GM19099 (cell line): Measurements from ENCODE around the gene POMGNT1.
A peak's percentile ranks its signal among the peaks of the same experiment; 100 is the strongest.

Source experiments
- POLR2A ChIP-seq: IDR thresholded peaks from 3 replicates; pipeline ENCODE4 v1.6.1; 2011; ENCODE audit warnings: low read depth; ENCODE audit not compliant: insufficient read length; ENCODE audit errors: extremely low read depth

POMGNT1 gene

DNA sequence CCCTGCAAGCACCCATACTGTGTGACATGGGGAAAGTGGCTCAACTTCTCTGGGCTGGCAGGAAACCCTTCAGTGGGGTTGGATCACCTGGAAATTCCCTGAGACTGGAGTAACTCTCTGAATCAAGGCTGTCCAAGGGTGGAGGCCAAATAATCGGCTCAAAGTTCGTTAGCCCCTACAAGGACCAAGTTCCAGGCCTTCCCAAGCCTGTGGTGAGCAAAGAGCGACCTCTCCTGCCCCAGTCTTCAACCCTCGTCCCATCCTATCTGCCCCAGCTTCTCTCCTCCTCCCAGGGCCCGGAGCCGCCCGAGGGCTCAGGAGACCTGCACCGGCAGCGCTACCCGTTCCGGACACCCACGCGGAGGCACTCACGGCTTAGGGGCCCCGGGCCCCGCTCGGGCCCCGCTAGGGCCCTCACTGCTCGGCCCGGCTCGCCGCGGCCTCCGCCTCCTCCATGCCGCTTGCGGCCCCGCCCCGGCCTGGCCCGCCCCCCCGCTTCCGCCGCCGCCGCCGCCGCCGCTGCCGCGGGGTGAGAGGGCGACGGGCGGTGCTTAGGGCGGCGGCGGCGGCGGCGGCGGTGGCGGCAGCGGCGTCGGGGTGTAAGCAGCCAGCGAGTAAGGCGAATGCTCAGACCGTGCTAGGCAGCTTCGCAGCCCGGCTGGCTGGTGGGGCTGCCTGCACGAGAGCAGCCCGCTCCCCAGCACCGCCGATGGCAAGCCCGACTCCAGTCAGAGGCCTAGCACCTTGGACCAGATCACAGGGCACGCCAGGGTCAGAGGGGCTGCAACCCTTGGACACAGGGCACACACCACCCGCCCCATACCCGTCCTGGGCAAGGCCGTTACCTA, at the start of gene POMGNT1:
Gene POMGNT1 (minus strand): TSS at position 471 of the 848 bp plus-strand sequence. CDS start 613 bp downstream, outside the sequence.
- peak; percentile 83 for TF ChIP-seq POLR2A

DNA sequence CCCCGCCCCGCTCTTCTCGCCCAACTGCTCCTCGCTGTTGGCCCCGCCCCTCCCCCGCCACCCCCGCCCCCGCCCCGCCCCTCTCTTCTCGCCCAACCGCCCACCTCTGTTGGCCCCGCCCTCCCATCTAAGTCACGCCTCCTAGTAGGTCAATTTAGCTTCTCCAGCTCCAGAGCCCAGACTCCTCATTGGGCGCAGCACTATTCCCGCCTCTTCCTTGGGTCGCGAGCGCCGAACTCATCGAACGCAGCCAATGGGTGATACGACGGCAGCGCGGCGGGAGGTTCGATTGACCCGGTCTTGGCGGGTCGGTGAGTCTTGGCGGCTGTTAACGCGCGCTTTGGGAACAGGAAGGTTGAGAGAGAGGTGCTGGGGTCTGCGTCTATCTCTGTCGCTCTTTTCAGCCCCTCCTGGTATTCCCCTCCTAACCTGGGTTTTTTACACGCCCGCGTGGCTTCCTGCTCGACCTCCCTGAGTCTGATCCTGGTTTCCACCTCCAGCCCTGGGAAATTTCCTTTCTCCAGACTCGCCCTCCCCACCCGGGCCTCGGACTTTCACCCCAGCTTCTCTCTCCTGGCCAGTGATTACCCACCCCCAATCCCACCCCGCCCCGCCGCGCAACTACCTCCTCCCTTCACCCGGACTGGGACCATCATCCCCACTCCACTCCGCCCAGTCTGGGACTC, 49.3 kb upstream of the POMGNT1 start, which contains the start of gene RAD54L:
Gene RAD54L (plus strand): TSS at position 328 of the 686 bp plus-strand sequence. CDS start 643 bp downstream, outside the sequence.
- peak; percentile 84 for TF ChIP-seq POLR2A

DNA sequence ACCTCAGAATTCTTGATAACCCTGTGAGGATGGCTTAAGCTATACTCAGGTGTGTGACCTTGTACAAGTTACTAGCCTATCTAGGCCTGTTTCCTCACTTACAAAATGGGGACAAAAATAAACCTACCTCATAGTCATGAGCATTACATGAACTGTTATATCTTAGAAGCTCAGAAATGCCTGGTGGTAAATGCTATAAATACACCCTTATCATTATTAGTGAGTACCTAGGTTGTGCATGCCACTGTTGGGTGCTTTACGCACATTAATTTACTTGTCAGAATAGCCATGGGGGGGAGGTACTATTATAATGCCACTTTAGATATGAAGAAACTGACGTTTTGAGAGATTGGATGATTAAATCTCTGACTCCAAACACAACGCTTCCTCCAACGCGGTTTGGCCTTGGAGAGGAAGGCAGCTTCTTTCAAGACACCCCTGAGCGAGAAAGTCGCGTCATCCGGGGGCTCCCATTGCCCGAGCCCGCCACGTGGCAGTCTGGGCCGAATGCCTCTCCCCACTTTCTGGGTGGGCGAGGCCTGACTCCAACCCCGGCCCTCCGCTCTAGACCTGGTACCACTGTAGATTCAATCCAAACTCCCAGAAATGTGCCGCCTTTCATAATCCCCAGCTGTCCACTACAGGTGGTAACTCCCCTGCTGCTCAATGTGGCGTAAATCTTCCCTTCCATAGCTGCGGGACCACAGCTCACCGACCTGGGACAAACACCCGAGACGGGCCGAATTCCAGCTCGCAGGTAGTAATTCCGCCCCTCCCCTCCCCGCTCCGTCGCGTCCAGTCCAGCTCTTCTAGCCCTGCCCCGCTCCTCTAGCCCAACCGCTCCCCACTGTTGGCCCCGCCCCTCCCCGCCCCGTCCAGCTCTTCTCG, 48.6 kb upstream of the POMGNT1 start:
- TF ChIP-seq POLR2A = no peak

DNA sequence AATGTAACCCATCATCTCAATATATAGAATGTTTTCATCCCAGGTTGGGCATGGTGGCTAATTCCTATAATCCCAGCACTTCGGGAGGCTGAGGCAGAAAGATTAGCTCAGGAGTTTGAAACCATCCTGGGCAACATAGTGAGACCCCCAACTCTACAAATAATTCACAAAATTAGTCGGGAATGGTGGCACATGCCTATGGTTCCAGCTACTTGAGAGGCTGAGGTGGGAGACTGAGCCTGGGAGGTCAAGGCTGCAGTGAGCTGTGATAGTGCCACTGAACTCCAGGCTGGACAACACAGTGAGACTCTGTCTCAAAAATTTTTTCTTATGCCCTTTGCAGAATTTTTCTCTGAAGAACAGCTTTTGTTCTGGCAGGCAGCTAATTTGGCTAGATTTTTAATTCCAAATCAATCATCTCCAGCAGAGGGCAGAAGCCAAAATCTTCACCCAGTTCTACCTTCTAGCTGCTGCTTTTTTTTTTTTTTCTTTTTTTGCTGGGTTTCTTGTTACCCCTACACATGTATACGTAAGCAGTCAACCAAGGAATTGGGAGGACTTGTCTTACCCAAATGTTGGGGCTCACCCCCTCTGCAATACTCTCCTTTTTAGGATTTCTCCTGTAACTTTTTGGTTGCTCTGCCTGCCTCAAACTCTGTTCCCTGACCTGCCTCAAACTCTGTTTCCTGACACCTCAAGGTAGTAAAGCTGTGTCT, 46.6 kb upstream of the POMGNT1 start:
- no peak for TF ChIP-seq POLR2A

DNA sequence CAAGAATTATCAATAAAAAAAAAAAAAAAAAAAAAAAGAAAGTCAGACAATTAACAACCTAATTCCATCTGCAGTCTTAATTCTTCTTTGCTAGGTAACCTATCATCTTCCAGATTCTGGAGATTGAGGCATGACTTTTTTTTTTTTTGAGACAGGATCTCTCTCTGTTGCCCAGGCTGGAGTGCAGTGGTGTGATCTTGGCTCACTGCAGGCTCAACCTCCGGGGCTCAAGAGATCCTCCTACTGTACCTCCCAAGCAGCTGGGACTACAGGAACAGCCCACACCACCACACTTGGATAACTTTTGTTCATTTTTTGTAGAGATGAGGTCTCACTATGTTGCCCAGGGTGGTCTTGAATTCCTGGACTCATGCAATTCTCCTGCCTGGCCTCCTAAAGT, 44.7 kb upstream of the POMGNT1 start:
- no peak for TF ChIP-seq POLR2A

DNA sequence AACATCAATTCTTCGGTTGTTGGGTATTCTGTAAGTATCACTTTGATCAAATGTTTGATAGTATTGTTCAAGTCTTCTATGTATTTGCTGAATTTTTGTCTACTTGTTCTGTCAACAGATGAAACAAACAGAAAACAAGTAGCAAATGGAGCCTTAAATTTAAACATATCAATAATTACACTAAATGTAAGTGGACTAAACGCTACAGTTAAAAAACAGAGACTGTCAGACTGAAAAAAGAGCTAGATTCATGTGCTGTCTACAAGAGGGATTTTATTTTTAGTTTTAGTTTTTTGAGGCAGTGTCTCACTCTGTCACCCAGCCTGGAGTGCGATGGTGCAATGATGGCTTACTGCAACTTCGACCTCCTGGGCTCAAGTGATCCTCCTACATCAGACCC, 38.6 kb upstream of the POMGNT1 start:
- no peak for TF ChIP-seq POLR2A

DNA sequence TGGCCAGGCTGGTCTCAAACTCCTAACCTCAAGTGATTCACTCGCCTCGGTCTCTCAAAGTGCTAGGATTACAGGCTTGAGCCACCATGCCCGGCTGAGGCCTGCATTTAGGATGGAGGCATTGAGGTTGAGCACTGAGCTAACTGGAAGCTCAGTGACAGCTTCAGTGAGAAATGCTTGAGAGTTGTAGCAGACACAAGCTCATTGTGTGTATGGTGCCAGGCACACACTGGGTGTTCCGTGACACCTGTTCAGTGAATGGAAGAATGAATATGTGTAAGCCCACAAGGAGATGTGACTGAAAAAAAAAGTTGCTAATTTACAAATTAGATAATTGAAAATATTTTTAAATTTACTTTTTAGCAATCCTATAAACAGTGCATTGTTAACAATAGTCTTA, 26.7 kb upstream of the POMGNT1 start:
- no peak for TF ChIP-seq POLR2A

DNA sequence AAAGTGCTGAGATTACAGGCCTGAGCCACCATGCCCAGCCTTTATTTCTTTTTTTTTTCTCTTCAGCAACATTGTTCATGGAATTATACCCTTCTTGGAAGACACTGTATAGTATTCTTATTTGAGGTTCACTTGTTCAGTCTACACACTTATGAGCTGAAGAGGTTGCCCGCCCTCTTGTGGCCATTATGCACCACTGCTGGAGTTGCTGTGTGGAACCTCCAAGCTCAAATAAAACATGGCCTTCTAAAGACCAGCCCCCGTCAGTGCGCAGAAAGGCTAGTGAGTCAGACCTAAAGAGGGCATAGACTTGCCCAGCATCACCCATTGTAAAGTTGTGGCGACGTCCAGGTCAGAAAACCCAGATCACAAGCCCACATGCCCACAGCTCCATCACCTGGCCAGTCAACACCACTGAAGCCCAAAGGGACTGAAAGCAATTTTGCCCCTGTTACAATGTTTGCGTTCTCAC, 25.3 kb upstream of the POMGNT1 start:
- no peak for TF ChIP-seq POLR2A

DNA sequence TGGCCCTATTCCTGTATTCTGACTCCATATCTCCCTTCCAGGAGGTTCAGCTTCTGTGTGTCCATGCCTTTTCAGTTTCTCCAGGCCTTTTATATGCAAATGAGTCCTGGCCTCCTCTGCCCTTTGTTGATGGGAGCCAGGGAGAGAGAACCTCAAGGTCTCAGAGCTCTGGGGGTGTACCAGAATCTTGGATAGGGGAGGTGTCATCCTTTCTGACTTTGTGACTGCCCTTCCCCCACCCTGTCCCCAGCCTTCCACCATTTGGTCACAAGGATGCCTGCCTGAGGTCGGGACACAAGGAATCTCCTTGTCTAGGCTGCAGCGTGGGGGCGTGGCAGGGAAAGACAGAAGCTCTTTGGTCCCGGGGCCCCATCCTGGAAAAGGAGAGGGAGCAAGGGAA, 23.5 kb upstream of the POMGNT1 start:
- TF ChIP-seq POLR2A = no peak

DNA sequence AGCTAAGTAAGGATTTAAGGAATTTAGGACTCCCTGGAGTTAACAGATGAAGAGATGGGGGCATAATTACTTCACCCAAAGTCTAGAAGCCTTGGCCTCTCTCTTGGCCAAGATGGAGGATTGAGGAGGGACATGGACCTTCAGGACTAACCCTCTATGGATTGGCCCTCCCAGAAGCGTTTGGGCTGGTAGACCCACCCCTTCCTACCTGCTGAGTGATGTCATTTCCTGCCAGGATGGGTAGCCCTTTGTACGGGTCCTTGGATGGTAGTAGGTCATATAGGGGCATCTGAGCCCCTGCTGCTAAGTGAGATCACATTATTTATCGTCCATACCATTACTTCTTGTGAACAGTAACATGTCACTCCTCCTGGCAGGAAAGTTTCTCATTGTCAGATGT, 22.6 kb upstream of the POMGNT1 start:
- TF ChIP-seq POLR2A = no peak

DNA sequence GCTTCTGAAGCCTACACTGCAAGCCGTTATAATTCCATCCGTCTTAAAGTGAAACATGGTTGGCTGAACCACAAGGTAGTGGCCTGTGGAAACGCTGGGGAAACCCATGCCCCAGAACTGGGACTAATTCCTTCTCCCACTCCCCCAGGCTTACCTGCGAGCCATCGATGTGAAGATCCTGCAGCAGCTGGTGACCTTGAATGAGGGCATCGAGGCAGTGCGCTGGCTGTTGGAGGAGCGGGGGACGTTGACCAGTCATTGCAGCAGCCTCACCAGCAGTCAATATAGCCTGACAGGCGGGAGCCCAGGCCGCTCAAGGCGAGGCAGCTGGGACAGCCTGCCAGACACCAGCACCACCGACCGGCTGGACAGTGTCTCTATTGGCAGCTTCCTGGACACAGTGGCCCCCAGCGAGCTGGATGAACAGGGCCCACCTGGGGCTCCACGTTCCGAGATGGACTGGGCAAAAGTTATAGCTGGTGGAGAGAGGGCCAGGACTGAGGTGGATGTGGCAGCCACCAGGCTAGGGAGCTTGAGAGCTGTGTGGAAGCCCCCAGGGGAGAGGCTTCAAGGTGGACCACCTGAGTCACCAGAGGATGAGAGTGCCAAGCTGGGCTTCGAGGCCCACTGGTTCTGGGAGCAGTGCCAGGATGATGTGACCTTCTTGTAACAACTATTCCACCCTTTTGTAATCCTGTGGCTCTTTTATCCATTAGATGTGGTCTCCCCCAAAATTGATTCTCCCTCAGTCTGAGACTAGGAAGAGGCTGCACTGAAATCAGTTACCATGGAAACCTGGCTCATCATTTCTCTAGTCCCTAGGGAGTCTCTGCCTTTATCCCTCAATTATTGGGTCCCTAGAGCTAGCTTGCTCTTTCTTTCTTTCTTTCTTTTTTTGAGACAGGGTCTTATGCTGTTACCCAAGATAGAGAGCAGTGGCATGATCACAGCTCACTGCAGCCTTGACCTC, 21.6 kb upstream of the POMGNT1 start:
- TF ChIP-seq POLR2A = no peak

DNA sequence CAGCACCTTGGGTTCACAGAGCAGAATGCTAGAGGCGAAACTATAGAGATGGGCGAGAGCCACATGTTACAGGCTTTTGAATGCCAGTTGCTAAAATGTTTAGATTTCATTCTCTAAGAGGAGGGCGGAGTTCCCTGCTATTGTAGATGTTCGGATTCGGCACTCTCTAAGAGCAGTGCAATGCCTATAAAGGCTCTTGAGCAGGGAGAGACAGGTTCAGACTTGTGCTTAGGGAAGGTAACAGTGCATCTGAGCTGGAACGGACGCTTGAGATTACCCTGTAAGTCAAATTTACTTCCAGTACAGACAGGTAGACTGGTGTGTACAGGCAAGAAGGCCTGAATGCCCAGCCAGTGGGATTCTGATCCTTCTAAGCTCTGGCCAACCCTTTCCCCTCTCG, 20.2 kb upstream of the POMGNT1 start:
- no peak for TF ChIP-seq POLR2A

DNA sequence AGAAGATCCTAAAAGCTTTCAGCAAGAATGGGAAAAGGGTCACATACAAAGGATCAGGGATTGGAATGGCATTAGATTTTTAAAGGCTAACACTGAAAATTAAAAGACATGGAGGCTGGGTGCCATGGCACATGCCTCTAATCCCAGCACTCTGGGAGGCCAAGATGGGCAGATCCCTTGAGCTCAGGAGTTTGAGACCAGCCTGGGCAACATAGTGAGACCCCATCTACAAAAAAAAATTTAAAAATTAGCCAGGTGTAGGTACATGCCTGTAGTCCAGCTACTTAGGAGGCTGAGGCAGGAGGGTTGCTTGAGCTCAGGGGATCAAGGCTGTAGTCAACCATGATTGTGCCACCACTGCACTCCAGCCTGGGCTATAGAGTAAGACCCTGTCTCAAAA, 17.3 kb upstream of the POMGNT1 start:
- TF ChIP-seq POLR2A = no peak
